ENCODE data around the gene COL5A1.
"Not testable (repeated sequence)": the region's sequence is repeated elsewhere in the genome, so short reads cannot be mapped to it uniquely, and the experiment has no call there.

The COL5A1 gene

DNA sequence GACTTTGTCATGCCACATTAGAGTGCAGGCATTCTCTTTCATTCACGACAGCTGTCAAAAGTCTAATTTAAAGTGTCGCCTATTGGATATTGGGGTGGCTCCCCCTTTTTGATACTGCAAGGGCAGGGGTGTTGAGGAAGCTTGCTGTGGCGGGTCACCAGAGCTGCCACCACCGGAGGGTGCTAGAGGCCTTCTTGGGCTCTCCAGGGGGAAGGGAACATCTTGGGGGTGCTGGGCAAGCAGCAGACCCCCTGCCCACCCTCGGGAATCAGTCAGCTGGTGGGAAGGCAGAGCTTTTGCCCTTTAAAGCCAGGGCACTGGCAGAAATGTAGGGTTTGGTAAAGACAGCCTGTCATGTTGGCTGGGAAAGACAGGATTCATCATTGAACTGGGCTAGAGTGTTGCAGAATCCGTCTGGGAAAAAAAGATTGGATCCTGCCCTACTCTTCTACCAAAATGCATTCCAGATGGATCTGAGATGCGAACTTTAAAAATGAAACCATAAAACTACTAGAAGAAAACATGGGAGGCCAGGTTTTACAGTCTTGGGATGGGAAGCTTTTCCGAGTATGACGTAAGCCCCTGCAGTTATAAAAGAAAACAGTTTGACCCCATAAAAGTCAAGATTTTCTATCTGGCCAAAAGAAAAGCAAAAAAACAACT, 22.3 kb downstream of the COL5A1 start:
- Histone ChIP-seq H3K4me3 (no peak overlapping the region), H3K36me3 (no peaks in the 10 kb centered on the region), H3K9me3 (no peaks in the 10 kb centered on the region), H3K27me3 (no peaks in the 10 kb centered on the region), H3K4me1 (peaks cover 0 to 68% (median 32%) of the 10 kb centered on the region in 4 donors), H3K27ac (peak overlapping the region; percentile 78 to 87)
- intact Hi-C loops (cut with DNase I; ENCODE audit: low total_unique reads): no loop called here
- TF ChIP-seq, protein P1, sequence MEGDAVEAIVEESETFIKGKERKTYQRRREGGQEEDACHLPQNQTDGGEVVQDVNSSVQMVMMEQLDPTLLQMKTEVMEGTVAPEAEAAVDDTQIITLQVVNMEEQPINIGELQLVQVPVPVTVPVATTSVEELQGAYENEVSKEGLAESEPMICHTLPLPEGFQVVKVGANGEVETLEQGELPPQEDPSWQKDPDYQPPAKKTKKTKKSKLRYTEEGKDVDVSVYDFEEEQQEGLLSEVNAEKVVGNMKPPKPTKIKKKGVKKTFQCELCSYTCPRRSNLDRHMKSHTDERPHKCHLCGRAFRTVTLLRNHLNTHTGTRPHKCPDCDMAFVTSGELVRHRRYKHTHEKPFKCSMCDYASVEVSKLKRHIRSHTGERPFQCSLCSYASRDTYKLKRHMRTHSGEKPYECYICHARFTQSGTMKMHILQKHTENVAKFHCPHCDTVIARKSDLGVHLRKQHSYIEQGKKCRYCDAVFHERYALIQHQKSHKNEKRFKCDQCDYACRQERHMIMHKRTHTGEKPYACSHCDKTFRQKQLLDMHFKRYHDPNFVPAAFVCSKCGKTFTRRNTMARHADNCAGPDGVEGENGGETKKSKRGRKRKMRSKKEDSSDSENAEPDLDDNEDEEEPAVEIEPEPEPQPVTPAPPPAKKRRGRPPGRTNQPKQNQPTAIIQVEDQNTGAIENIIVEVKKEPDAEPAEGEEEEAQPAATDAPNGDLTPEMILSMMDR (IDR thresholded peaks at IDR 0.05): no peak
- peak in 1 of 2 donors; percentile 65 for DNase-seq

DNA sequence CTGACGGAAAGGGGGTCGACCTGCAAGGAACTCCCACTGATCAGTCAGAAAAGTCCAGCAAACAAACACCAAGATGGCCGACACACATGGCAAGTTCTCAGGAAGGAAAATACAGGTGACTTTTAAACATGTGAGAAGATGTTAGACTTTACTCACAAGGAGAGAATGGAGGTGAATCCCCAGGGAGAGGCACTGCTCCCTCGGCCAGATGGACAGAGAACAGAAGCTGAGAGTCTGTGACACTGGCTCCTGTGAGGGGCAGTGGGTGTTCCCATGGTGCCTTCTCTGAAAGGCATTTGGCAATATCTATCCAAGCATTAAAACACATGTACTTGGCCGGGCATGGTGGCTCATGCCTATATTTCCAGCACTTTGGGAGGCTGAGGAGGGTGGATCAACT, 22.8 kb downstream of the COL5A1 start:
- TF ChIP-seq, protein P1 (IDR thresholded peaks at IDR 0.05): no peak
- intact Hi-C loops (cut with DNase I; ENCODE audit: low total_unique reads): no loop called here
- peak in 1 of 2 donors; percentile 48 for DNase-seq
- peak overlapping the region; percentile 78 to 87 for H3K27ac ChIP-seq
- H3K27me3 ChIP-seq: no peaks in the 10 kb centered on the region
- H3K9me3 ChIP-seq: no peaks in the 10 kb centered on the region
- H3K4me1 ChIP-seq: peaks cover 0 to 66% (median 34%) of the 10 kb centered on the region in 4 donors
- no peaks in the 10 kb centered on the region for H3K36me3 ChIP-seq
- H3K4me3 ChIP-seq: no peak overlapping the region

DNA sequence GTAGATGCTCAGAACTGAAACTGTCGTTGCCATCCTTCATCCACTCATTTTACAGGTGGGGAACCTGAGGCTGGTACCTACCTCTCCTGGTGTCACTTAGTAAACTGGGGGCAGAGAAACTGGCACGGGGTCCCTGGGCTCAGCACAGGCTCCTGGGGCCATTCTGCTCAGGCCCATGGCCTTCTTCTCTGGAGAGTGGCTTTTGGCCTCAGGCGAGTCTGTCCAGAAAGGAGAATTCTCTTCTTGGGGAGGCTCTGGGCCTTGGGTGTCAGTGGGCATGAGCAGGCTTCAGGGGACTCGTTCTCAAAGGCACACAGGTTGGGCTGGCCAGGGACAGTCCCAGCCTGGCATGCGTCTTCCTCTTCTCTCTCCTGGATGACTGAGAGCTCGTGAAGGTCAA, 24.6 kb downstream of the COL5A1 start:
- Histone ChIP-seq H3K4me3 (no peak overlapping the region), H3K36me3 (no peaks in the 10 kb centered on the region), H3K27me3 (no peaks in the 10 kb centered on the region), H3K4me1 (peaks cover 0 to 69% (median 45%) of the 10 kb centered on the region in 4 donors), H3K9me3 (no peaks in the 10 kb centered on the region), H3K27ac (peak overlapping the region in 1 of 2 donors; percentile 6)
- TF ChIP-seq, protein P1 (IDR thresholded peaks at IDR 0.05): no peak
- DNase-seq: peak in 1 of 2 donors; percentile 41
- intact Hi-C loops (cut with DNase I; ENCODE audit: low total_unique reads): no loop called here

DNA sequence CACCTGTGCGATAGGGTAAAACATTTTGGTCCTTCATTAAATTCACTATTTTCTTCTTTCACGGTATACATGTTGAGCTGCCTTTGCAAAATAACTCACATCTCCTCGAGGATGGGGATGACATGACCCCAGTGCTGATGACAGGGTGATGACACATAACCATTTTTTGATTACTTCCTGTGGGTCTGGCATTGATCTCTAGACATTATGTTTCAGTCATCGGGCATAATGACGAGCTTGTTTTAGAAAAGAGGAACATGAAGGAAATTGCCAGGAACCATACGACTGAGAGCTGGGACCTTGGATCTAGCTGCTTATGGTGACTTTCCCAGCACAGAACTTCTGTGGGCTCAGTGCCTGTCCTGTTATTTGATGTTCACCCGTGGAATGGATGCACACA, 25.2 kb downstream of the COL5A1 start:
- Histone ChIP-seq H3K36me3 (no peaks in the 10 kb centered on the region), H3K27me3 (no peaks in the 10 kb centered on the region), H3K4me1 (peaks cover 0 to 69% (median 44%) of the 10 kb centered on the region in 4 donors), H3K4me3 (no peak overlapping the region), H3K9me3 (no peaks in the 10 kb centered on the region), H3K27ac (peak overlapping the region in 1 of 2 donors; percentile 6)
- TF ChIP-seq, protein P1 (IDR thresholded peaks at IDR 0.05): no peak
- DNase-seq: no peak
- intact Hi-C loops (cut with DNase I; ENCODE audit: low total_unique reads): no loop called here

DNA sequence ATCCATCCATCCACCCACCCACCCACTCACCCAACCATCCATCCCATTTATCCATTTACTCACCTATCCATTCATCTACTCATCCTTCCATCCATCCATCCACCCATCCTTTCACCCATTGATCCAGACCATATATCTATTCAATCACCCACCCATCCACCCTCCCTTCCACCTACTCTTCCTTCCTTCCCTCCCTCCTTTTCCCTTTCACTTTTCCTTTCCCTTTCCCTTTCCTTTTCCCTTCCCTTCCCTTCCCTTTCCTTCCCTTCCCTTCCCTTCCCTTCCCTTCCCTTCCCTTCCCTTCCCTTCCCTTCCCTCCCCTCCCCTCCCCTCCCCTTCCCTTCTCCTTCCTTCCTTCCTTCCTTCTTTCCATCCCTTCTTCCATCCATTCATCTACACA, 27.4 kb downstream of the COL5A1 start:
- H3K27ac ChIP-seq; H3K27me3 ChIP-seq; H3K4me3 ChIP-seq; intact Hi-C loops (cut with DNase I; ENCODE audit: low total_unique reads); H3K9me3 ChIP-seq; H3K36me3 ChIP-seq; DNase-seq: not testable (repeated sequence)
- H3K4me1 ChIP-seq: peaks cover 0 to 50% (median 25%) of the 10 kb centered on the region in 4 donors

DNA sequence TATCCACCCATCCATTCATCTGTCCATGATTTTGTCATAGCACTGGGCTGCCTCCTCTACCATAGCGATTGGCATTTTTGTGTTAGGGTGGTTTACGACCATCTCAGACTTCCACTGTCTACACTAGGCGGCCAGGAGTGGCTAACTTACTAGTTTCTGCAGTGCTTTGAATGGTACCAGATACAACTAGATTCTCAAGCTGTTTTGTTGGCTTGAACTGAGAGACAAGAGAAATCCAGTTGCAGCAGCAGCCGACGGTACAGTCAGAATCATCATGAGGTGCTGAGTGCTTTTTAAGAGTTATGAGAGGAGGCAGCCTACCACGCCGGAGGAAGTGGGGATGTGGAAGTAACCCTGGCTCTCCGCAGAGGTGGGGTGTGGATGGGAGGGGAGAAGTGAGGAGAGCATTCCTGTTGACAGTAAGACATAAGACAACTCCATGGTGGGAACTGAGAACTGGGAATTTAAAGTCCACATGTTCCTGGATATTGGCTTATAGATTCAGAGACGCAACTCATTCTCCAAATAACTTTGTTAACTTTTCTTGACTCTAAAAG, 27.9 kb downstream of the COL5A1 start:
- no peaks in the 10 kb centered on the region for H3K9me3 ChIP-seq
- intact Hi-C loops (cut with DNase I; ENCODE audit: low total_unique reads): no loop called here
- H3K4me3 ChIP-seq: no peak overlapping the region
- no peaks in the 10 kb centered on the region for H3K36me3 ChIP-seq
- H3K4me1 ChIP-seq: peaks cover 0 to 46% (median 25%) of the 10 kb centered on the region in 4 donors
- peak overlapping the region; percentile 31 to 45 for H3K27ac ChIP-seq
- TF ChIP-seq, protein P1 (IDR thresholded peaks at IDR 0.05): no peak
- no peaks in the 10 kb centered on the region for H3K27me3 ChIP-seq
- peak in 1 of 2 donors; percentile 61 for DNase-seq

Data from tibial artery (tissue), 4 donors.